HepG2 (cell line): ENCODE results near the gene NYAP2. TPM values are rescaled to one million over a fixed set of nuclear protein-coding genes. Genes with fewer than 3 reads are reported as not detected.

Experiments
- ATAC-seq: fragments of 200-7000 bp; cut with Tn5 transposase; 3 replicates; pipeline ENCODE4 v1.9.1; 2020; ENCODE audit warnings: mild to moderate bottlenecking, moderate library complexity
- BruUV-seq: library from RNA; stranded (reverse); fragments of 400-500 nt; replicated peaks from 2 replicates; lab custom pipeline; 2021; lab: Mats Ljungman, UMichigan
- CTCF ChIA-PET: fragments of 300-600 bp; formaldehyde crosslinking; extraction: SDS; loops from one replicate; lab custom pipeline; 2021; ENCODE audit warnings: low total read pairs, inconsistent platforms, low intra/inter-chr PET ratio; lab: Yijun Ruan, JAX
- POLR2A ChIA-PET: fragments of 350-600 bp; sonication (Branson Sonifier 250); formaldehyde crosslinking; loops from one replicate; lab custom pipeline; 2020; ENCODE audit warnings: antibody characterized with exemption, inconsistent platforms; lab: Yijun Ruan, JAX
- DNase-seq: peaks from one replicate; pipeline ENCODE4 v3.0.0-alpha.2; 2015; ENCODE audit warnings: low spot score
- FAIRE-seq: peaks from 3 replicates; lab custom pipeline; 2011; peaks lifted over from hg19 to GRCh38; lab: Jason Lieb, UNC
- H2AFZ ChIP-seq: one replicate; pipeline ENCODE4 v1.6.1; 2011; ENCODE audit warnings: low read length, inconsistent platforms
- H3K27ac ChIP-seq: fragments of 300-600 bp; 3 replicates; pipeline ENCODE4 v1.8.0; 2011; ENCODE audit warnings: mixed run types, mild to moderate bottlenecking, mixed read lengths, low read length, inconsistent platforms; ENCODE audit not compliant: insufficient read depth; ENCODE audit errors: extremely low read length
- H3K27me3 ChIP-seq, 2 experiments: fragments of 200-600 bp in 1 of 2; 2 replicates in 1 of 2; 3 replicates in 1 of 2; pipeline versions ENCODE4 v1.6.0 to v1.8.0; 2011; ENCODE audit warnings: low read length in 2 of 2, mild to moderate bottlenecking in 2 of 2, moderate library complexity in 2 of 2, inconsistent platforms in 1 of 2; ENCODE audit not compliant: insufficient read depth in 2 of 2, control insufficient read depth in 1 of 2
- H3K36me3 ChIP-seq, 2 experiments: fragments of 200-600 bp in 1 of 2; replicated peaks in 1 of 2; 2 replicates in 1 of 2; 3 replicates in 1 of 2; pipeline versions ENCODE4 v1.5.1 to v1.8.0; 2011; ENCODE audit warnings: low read length in 2 of 2, inconsistent platforms in 1 of 2; ENCODE audit not compliant: insufficient read depth in 2 of 2, control insufficient read depth in 1 of 2
- H3K4me1 ChIP-seq: 2 replicates; pipeline ENCODE4 v1.5.1; 2012; ENCODE audit warnings: low read length, inconsistent platforms; ENCODE audit not compliant: insufficient read depth
- H3K4me2 ChIP-seq: 2 replicates; pipeline ENCODE4 v1.6.0; 2011; ENCODE audit warnings: low read depth, low read length, inconsistent platforms
- H3K4me3 ChIP-seq, 3 experiments: fragments of 200-600 bp in 1 of 3; sonication (generic), shearing (Covaris generic) in 1 of 3; replicated peaks in 1 of 3; 2 replicates each; pipeline ENCODE4 v1.5.1; 2011 to 2016; ENCODE audit warnings: low read length in 3 of 3, inconsistent platforms in 2 of 3, low read depth in 2 of 3, mild to moderate bottlenecking in 2 of 3, control low read depth in 1 of 3, mixed read lengths in 1 of 3; ENCODE audit not compliant: insufficient read depth in 1 of 3
- H3K79me2 ChIP-seq: one replicate; pipeline ENCODE4 v1.6.1; 2011; ENCODE audit warnings: low read length, inconsistent platforms; ENCODE audit not compliant: insufficient read depth
- H3K9ac ChIP-seq: 2 replicates; pipeline ENCODE4 v1.6.0; 2011; ENCODE audit warnings: mild to moderate bottlenecking, low read depth, low read length, inconsistent platforms; ENCODE audit not compliant: insufficient read depth
- H3K9me3 ChIP-seq: 2 replicates; pipeline ENCODE4 v1.5.1; 2012; ENCODE audit warnings: mild to moderate bottlenecking, low read length
- H4K20me1 ChIP-seq: 2 replicates; pipeline ENCODE4 v1.6.0; 2011; ENCODE audit warnings: inconsistent platforms, mild to moderate bottlenecking, low read length, moderate library complexity; ENCODE audit not compliant: insufficient read depth
- AGO2 ChIP-seq: fragments of 200-400 bp; formaldehyde crosslinking; optimal IDR thresholded peaks from 2 replicates; pipeline ENCODE3; 2017; ENCODE audit warnings: mild to moderate bottlenecking, low read depth, low read length, moderate library complexity
- ARNT2 ChIP-seq: sonication (generic); formaldehyde crosslinking; IDR thresholded peaks from 2 replicates; pipeline ENCODE4 v1.8.0; 2022; ENCODE audit warnings: mild to moderate bottlenecking, low read depth, missing genetic modification reagents, moderate library complexity
- HOXA9 ChIP-seq: sonication (generic); formaldehyde crosslinking; IDR thresholded peaks from 2 replicates; pipeline ENCODE4 v1.8.1; 2022; ENCODE audit warnings: missing genetic modification reagents, mild to moderate bottlenecking, moderate library complexity, borderline replicate concordance
- RXRB ChIP-seq: IDR thresholded peaks from 2 replicates; pipeline ENCODE4 v1.6.1; 2016; ENCODE audit warnings: borderline replicate concordance, missing genetic modification reagents, missing compliant biosample characterization
- TAF15 ChIP-seq: fragments of 200-400 bp; formaldehyde crosslinking; IDR thresholded peaks from one replicate; pipeline ENCODE4 v1.6.1; 2018; ENCODE audit warnings: mild to moderate bottlenecking, low read depth, low read length; ENCODE audit not compliant: poor library complexity, severe bottlenecking
- ZBTB21 ChIP-seq: sonication (generic); formaldehyde crosslinking; IDR thresholded peaks from 2 replicates; pipeline ENCODE4 v1.4.0; 2020; ENCODE audit warnings: missing genetic modification reagents
- ZNF224 ChIP-seq: sonication (generic); formaldehyde crosslinking; IDR thresholded peaks from 2 replicates; pipeline ENCODE4 v1.5.0; 2020; ENCODE audit warnings: mild to moderate bottlenecking, missing genetic modification reagents
- ZNF746 ChIP-seq: sonication (generic); formaldehyde crosslinking; IDR thresholded peaks from 2 replicates; pipeline ENCODE4 v1.8.0; 2022; ENCODE audit warnings: mild to moderate bottlenecking, missing genetic modification reagents
- ZNF891 ChIP-seq: sonication (generic); formaldehyde crosslinking; IDR thresholded peaks from 2 replicates; pipeline ENCODE4 v1.5.0; 2020; ENCODE audit warnings: mild to moderate bottlenecking, missing genetic modification reagents
- WGBS: methylation state at CpG from one replicate; pipeline ENCODE4 v1.1.6; 2017; ENCODE audit warnings: low lambda C conversion rate; 5-methylcytosine and 5-hydroxymethylcytosine counted together
- in situ Hi-C: cut with HindIII; loops from 2 replicates; pipeline ENCODE4 v1.10.0; 2017; ENCODE audit warnings: low pct_unique_long_range_greater_than_20kb; ENCODE audit not compliant: extremely low pct_ligation_motif_present
- intact Hi-C: fragments of 100-400 bp; cut with micrococcal nuclease; formaldehyde crosslinking; loops from one replicate; pipeline ENCODE4 v1.10.0; 2022; ENCODE audit not compliant: unreplicated experiment
- polyA plus RNA-seq, 8 experiments: library from polyadenylated mRNA; depleted of rRNA in 3 of 8; stranded (reverse) in 7 of 8; unstranded in 1 of 8; fragments of >200 nt; fragmentation: Illumina TruSeq in 4 of 8; extraction: Trizol in 4 of 8; gene quantifications; 2 replicates each; pipeline versions ENCODE4 v1.2.1 to v1.2.3, GENCODE V29; 2011 to 2016; ENCODE audit warnings: low read depth in 4 of 8, missing spikeins in 1 of 8, mixed read lengths in 1 of 8; ENCODE audit not compliant: insufficient read depth in 1 of 8
- total RNA-seq, 5 experiments: library from RNA; depleted of rRNA; stranded (reverse); fragments of >200 nt; fragmentation: Illumina TruSeq; extraction: Trizol; gene quantifications; 2 replicates each; pipeline ENCODE4 v1.2.3, GENCODE V29; 2016; ENCODE audit warnings: low read depth in 1 of 5
- TF ChIP-seq, protein P1 (sequence below): sonication (generic); formaldehyde crosslinking; IDR thresholded peaks from 2 replicates; pipeline ENCODE4 v1.4.0; 2020; ENCODE audit warnings: missing genetic modification reagents, borderline replicate concordance
- TF ChIP-seq, protein P2 (sequence below): sonication (generic); formaldehyde crosslinking; IDR thresholded peaks from 2 replicates; pipeline ENCODE4 v1.9.0; 2022; ENCODE audit warnings: missing genetic modification reagents, mild to moderate bottlenecking, borderline replicate concordance
- TF ChIP-seq, protein P3 (sequence below): IDR thresholded peaks from 2 replicates; pipeline ENCODE4 v1.6.1; 2016; ENCODE audit warnings: low read depth, control low read depth
- TF ChIP-seq, protein P4 (sequence below): sonication (generic); formaldehyde crosslinking; IDR thresholded peaks from 2 replicates; pipeline ENCODE4 v1.4.0; 2020; ENCODE audit warnings: missing genetic modification reagents; ENCODE audit errors: not compliant biosample characterization

The NYAP2 gene
- total and polyA plus RNA-seq, 2 of the 13 experiments (the other 11 are each of a cell fraction or from before 2014, with no cell fraction given): not detected

DNA sequence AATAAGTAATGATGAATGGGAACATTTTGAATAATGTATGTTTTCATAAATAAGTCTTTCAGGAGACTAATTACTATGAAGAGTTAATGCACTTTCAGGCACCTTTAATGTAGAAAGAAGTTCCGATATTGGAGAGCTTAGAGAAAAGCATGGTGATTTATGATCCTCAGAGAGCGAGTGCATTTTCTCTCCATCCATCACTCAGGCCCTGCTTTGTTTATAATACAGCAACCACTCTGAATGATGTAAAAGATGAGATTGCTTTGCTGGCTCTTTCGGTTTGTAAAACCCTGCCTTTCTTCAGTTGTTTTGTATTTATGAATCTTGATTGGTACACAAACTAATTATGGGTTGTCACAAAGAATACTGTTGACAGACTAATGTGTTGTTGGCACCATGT lies 132.0 kb downstream of the NYAP2 start (continued):
- TF ChIP-seq ZNF224 (CRISPR knock-in tag): no peak
- TF ChIP-seq ZNF746 (CRISPR knock-in tag): no peak
- TF ChIP-seq ZNF891 (CRISPR knock-in tag): no peak

DNA sequence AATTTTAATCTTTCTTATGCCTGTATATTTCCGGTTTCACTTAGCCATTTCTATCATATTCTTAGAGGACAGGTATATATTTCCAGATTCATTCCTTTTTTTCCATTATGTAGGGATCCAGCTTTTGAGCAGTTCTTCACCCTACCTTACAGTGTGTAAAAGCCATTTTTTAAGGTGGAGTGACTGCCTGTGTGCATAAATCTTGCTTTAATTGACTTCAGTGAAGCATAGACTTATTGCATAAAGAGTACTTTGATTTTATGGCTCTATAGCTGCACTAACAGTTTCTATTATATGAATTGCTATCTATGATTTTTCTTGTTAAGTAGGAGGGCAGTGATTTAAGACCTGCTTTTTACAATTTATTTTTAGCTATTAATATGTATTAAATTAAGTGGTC lies 132.6 kb downstream of the NYAP2 start:
- TF ChIP-seq RXRB (no peak), TAF15 (no peak), AGO2 (no peak), HOXA9 (CRISPR knock-in tag) (no peak), ARNT2 (no peak), ZBTB21 (CRISPR knock-in tag) (no peak)
- TF ChIP-seq, protein P1, sequence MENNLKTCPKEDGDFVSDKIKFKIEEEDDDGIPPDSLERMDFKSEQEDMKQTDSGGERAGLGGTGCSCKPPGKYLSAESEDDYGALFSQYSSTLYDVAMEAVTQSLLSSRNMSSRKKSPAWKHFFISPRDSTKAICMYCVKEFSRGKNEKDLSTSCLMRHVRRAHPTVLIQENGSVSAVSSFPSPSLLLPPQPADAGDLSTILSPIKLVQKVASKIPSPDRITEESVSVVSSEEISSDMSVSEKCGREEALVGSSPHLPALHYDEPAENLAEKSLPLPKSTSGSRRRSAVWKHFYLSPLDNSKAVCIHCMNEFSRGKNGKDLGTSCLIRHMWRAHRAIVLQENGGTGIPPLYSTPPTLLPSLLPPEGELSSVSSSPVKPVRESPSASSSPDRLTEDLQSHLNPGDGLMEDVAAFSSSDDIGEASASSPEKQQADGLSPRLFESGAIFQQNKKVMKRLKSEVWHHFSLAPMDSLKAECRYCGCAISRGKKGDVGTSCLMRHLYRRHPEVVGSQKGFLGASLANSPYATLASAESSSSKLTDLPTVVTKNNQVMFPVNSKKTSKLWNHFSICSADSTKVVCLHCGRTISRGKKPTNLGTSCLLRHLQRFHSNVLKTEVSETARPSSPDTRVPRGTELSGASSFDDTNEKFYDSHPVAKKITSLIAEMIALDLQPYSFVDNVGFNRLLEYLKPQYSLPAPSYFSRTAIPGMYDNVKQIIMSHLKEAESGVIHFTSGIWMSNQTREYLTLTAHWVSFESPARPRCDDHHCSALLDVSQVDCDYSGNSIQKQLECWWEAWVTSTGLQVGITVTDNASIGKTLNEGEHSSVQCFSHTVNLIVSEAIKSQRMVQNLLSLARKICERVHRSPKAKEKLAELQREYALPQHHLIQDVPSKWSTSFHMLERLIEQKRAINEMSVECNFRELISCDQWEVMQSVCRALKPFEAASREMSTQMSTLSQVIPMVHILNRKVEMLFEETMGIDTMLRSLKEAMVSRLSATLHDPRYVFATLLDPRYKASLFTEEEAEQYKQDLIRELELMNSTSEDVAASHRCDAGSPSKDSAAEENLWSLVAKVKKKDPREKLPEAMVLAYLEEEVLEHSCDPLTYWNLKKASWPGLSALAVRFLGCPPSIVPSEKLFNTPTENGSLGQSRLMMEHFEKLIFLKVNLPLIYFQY (CRISPR knock-in tag): no peak
- TF ChIP-seq, protein P2, sequence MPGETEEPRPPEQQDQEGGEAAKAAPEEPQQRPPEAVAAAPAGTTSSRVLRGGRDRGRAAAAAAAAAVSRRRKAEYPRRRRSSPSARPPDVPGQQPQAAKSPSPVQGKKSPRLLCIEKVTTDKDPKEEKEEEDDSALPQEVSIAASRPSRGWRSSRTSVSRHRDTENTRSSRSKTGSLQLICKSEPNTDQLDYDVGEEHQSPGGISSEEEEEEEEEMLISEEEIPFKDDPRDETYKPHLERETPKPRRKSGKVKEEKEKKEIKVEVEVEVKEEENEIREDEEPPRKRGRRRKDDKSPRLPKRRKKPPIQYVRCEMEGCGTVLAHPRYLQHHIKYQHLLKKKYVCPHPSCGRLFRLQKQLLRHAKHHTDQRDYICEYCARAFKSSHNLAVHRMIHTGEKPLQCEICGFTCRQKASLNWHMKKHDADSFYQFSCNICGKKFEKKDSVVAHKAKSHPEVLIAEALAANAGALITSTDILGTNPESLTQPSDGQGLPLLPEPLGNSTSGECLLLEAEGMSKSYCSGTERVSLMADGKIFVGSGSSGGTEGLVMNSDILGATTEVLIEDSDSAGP (CRISPR knock-in tag): no peak
- TF ChIP-seq, protein P3, sequence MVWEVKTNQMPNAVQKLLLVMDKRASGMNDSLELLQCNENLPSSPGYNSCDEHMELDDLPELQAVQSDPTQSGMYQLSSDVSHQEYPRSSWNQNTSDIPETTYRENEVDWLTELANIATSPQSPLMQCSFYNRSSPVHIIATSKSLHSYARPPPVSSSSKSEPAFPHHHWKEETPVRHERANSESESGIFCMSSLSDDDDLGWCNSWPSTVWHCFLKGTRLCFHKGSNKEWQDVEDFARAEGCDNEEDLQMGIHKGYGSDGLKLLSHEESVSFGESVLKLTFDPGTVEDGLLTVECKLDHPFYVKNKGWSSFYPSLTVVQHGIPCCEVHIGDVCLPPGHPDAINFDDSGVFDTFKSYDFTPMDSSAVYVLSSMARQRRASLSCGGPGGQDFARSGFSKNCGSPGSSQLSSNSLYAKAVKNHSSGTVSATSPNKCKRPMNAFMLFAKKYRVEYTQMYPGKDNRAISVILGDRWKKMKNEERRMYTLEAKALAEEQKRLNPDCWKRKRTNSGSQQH (CRISPR knock-in tag): no peak
- TF ChIP-seq, protein P4, sequence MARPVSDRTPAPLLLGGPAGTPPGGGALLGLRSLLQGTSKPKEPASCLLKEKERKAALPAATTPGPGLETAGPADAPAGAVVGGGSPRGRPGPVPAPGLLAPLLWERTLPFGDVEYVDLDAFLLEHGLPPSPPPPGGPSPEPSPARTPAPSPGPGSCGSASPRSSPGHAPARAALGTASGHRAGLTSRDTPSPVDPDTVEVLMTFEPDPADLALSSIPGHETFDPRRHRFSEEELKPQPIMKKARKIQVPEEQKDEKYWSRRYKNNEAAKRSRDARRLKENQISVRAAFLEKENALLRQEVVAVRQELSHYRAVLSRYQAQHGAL: no peak
- DNase-seq (no peak), FAIRE-seq (no peak), ATAC-seq (no peak)
- no TSS peak for BruUV-seq
- in situ Hi-C loops: no loop called here
- Histone ChIP-seq H3K9ac (no peak overlapping the region), H3K36me3 (no peaks in the 10 kb centered on the region), H3K79me2 (no peaks in the 10 kb centered on the region), H3K4me1 (no peaks in the 10 kb centered on the region), H3K9me3 (no peaks in the 10 kb centered on the region), H3K4me2 (no peak overlapping the region), H2AFZ (no peak overlapping the region), H3K27ac (no peak overlapping the region), H3K27me3 (no peaks in the 10 kb centered on the region; a peak in 1 of 5 replicates), H3K4me3 (no peak overlapping the region), H4K20me1 (no peaks in the 10 kb centered on the region; the same call in 1 of the 2 replicates)
- ChIA-PET POLR2A (no interaction called here), CTCF (no interaction called here)
- intact Hi-C loops: no loop called here
- 4% methylated on average over 1 of the region's 1 CpG for WGBS
